ENCODE results near the gene VENTX. TPM values are rescaled to one million over a fixed set of nuclear protein-coding genes. Genes with fewer than 3 reads are reported as not detected.

VENTX gene
- total RNA-seq, 4 donors from 2014 or later, result 0.13 to 0.95 (median 0.82) TPM; not detected in 1

GRCh38 chr10:133278577-133279265 lies 41.1 kb downstream of the VENTX start:
- H3K4me1 ChIP-seq, result peaks cover 19 to 58% (median 20%) of the 10 kb centered on the region in 3 donors
- 39 to 45% methylated on average over 2 to 7 of the region's 19 CpGs for WGBS, 2 donors
- no peak overlapping the region for H3K4me3 ChIP-seq

GRCh38 chr10:133279326-133280226 lies 41.9 kb downstream of the VENTX start:
- H3K4me3 ChIP-seq, result no peak overlapping the region
- no peak for DNase-seq
- 72 to 85% methylated on average over 3 to 10 of the region's 24 CpGs for WGBS, 2 donors
- no peaks in the 10 kb centered on the region for H3K9me3 ChIP-seq
- TF ChIP-seq CTCF (IDR thresholded peaks at IDR 0.05), result no peak
- no peak for TF ChIP-seq POLR2A (IDR thresholded peaks at IDR 0.05)
- intact Hi-C loops (cut with DNase I), result no loop called here
- peak overlapping the region in 3 of 4 donors; percentile 59 to 71 (median 69) for H3K27ac ChIP-seq
- peaks cover 0 to 31% (median 5%) of the 10 kb centered on the region in 4 donors for H3K27me3 ChIP-seq
- peaks cover 21 to 62% (median 43%) of the 10 kb centered on the region in 3 donors for H3K36me3 ChIP-seq
- peaks cover 19 to 51% (median 20%) of the 10 kb centered on the region in 3 donors for H3K4me1 ChIP-seq

More at GRCh38 chr10:133278577-133279265, 41.1 kb downstream of the VENTX start:
- Histone ChIP-seq H3K27me3 (peaks cover 0 to 38% (median 6%) of the 10 kb centered on the region in 4 donors), H3K9me3 (no peaks in the 10 kb centered on the region), H3K27ac (peak overlapping the region; percentile 7 to 71 (median 64)), H3K36me3 (peaks cover 15 to 54% (median 34%) of the 10 kb centered on the region in 3 donors)
- TF ChIP-seq POLR2A (IDR thresholded peaks at IDR 0.05) (peak in 1 of 4 donors; percentile 17), CTCF (IDR thresholded peaks at IDR 0.05) (no peak)
- intact Hi-C loops (cut with DNase I), result no loop called here
- DNase-seq, result peak; percentile 44

GRCh38 chr10:133280391-133281059 lies 42.9 kb downstream of the VENTX start:
- peaks cover 15 to 42% (median 17%) of the 10 kb centered on the region in 3 donors for H3K4me1 ChIP-seq
- no peak for DNase-seq
- H3K27me3 ChIP-seq, result peaks cover 0 to 21% (median 4%) of the 10 kb centered on the region in 4 donors
- H3K27ac ChIP-seq, result no peak overlapping the region
- no peaks in the 10 kb centered on the region for H3K9me3 ChIP-seq
- intact Hi-C loops (cut with DNase I), result no loop called here
- whole genome bisulfite sequencing, 2 donors, result 79 to 91% methylated on average over 7 to 8 of the region's 10 CpGs
- peaks cover 30 to 72% (median 51%) of the 10 kb centered on the region in 3 donors for H3K36me3 ChIP-seq
- TF ChIP-seq POLR2A (IDR thresholded peaks at IDR 0.05), result no peak
- no peak for TF ChIP-seq CTCF (IDR thresholded peaks at IDR 0.05)
- H3K4me3 ChIP-seq, result no peak overlapping the region

GRCh38 chr10:133281084-133281483 lies 43.4 kb downstream of the VENTX start:
- peaks cover 0 to 16% (median 2%) of the 10 kb centered on the region in 4 donors for H3K27me3 ChIP-seq
- TF ChIP-seq POLR2A (IDR thresholded peaks at IDR 0.05) (no peak), CTCF (IDR thresholded peaks at IDR 0.05) (no peak)
- H3K9me3 ChIP-seq, result no peaks in the 10 kb centered on the region
- peaks cover 35 to 77% (median 55%) of the 10 kb centered on the region in 3 donors for H3K36me3 ChIP-seq
- H3K4me1 ChIP-seq, result peaks cover 12 to 36% (median 16%) of the 10 kb centered on the region in 3 donors
- H3K4me3 ChIP-seq, result no peak overlapping the region
- DNase-seq, result no peak
- H3K27ac ChIP-seq, result no peak overlapping the region
- 89 to 93% methylated on average over 3 to 14 of the region's 15 CpGs for WGBS, 2 donors
- intact Hi-C loops (cut with DNase I), result no loop called here
